Stimulated activated CD4-positive, alpha-beta T cell treated with anti-CD3 and anti-CD28 coated beads, Interleukin-2, amount 100 ng/mL, for 4 hours (primary cell): Measurements from ENCODE around the gene HDAC7.

Experiments
- DNase-seq: peaks from one replicate; pipeline ENCODE4 v3.0.0-alpha.2; 2020; ENCODE audit warnings: low read depth

Gene HDAC7

GRCh38 chr12:47819896-47820630 lies at the start of gene HDAC7:
TSS of gene HDAC7 (minus strand) at chr12:47819903. CDS start at chr12:47819785, 118 bp downstream.
- peak; percentile 65 for DNase-seq

GRCh38 chr12:47868552-47869031 lies 48.9 kb upstream of the HDAC7 start:
- DNase-seq, result no peak

GRCh38 chr12:47868041-47868440 lies 48.3 kb upstream of the HDAC7 start:
- no peak for DNase-seq

- DNase-seq, result no peak
These were observed 47.8 kb upstream of the HDAC7 start for GRCh38 chr12:47867495-47867941.

GRCh38 chr12:47864646-47865235 lies 45.0 kb upstream of the HDAC7 start:
- DNase-seq, result no peak

GRCh38 chr12:47863985-47864384 lies 44.3 kb upstream of the HDAC7 start:
- DNase-seq, result no peak

- no peak for DNase-seq
These were observed 43.8 kb upstream of the HDAC7 start for GRCh38 chr12:47863467-47863866.

GRCh38 chr12:47862881-47863280 lies 43.2 kb upstream of the HDAC7 start:
- DNase-seq, result no peak

- no peak for DNase-seq
These were observed 42.6 kb upstream of the HDAC7 start for GRCh38 chr12:47862167-47862750.

GRCh38 chr12:47860873-47861272 lies 41.2 kb upstream of the HDAC7 start:
- DNase-seq, result no peak

GRCh38 chr12:47860279-47860841 lies 40.7 kb upstream of the HDAC7 start:
- DNase-seq, result no peak

GRCh38 chr12:47858511-47859266 lies 39.0 kb upstream of the HDAC7 start:
- DNase-seq, result no peak

- no peak for DNase-seq
These were observed 37.2 kb upstream of the HDAC7 start for GRCh38 chr12:47856721-47857575.

- no peak for DNase-seq
These were observed 36.4 kb upstream of the HDAC7 start for GRCh38 chr12:47856094-47856493.

GRCh38 chr12:47855502-47855901 lies 35.8 kb upstream of the HDAC7 start:
- DNase-seq, result no peak

- no peak for DNase-seq
These were observed 34.8 kb upstream of the HDAC7 start for GRCh38 chr12:47854531-47854930.

- no peak for DNase-seq
These were observed 32.4 kb upstream of the HDAC7 start for GRCh38 chr12:47852096-47852571.

- DNase-seq, result no peak
These were observed 31.7 kb upstream of the HDAC7 start for GRCh38 chr12:47851303-47851952.

GRCh38 chr12:47850153-47851084 lies 30.7 kb upstream of the HDAC7 start:
- DNase-seq, result no peak
